BLaER1 treated with 17β-estradiol and CSF1 and Interleukin-3, amounts not matched to agents 10 nM and 100 nM (cell line): ENCODE measurements around the gene GPD1.

Experiments used
- H3K27ac ChIP-seq, 11 experiments: shearing (Covaris generic); formaldehyde crosslinking; 2 replicates each; pipeline ENCODE4 v1.8.1; 2022
- H3K27me3 ChIP-seq, 11 experiments: shearing (Covaris generic); formaldehyde crosslinking; 2 replicates each; pipeline ENCODE4 v1.8.1; 2022
- H3K36me3 ChIP-seq, 11 experiments: shearing (Covaris generic); formaldehyde crosslinking; 2 replicates each; pipeline ENCODE4 v1.8.1; 2022
- H3K4me1 ChIP-seq, 10 experiments: shearing (Covaris generic); formaldehyde crosslinking; 2 replicates each; pipeline ENCODE4 v1.8.1; 2022
- H3K4me2 ChIP-seq, 11 experiments: shearing (Covaris generic); formaldehyde crosslinking; 2 replicates each; pipeline ENCODE4 v1.8.1; 2022
- H3K4me3 ChIP-seq, 10 experiments: shearing (Covaris generic); formaldehyde crosslinking; 2 replicates each; pipeline ENCODE4 v1.8.1; 2022
- H3K9ac ChIP-seq, 11 experiments: shearing (Covaris generic); formaldehyde crosslinking; 2 replicates each; pipeline ENCODE4 v1.8.1; 2022
- H3K9me3 ChIP-seq, 11 experiments: shearing (Covaris generic); formaldehyde crosslinking; replicated peaks in 1 of 11; 2 replicates each; pipeline ENCODE4 v1.8.1; 2022
- H4K20me1 ChIP-seq, 11 experiments: shearing (Covaris generic); formaldehyde crosslinking; 2 replicates each; pipeline ENCODE4 v1.8.1; 2022
- Cebpa-rat ChIP-seq, 11 experiments: shearing (Covaris generic); IDR thresholded peaks; 2 replicates each; pipeline ENCODE4 v1.8.1; 2022

The GPD1 gene

GRCh38 chr12:50160643-50161042, 56.8 kb downstream of the GPD1 start:
- Histone ChIP-seq H3K27ac (no peak overlapping the region; a peak in 1 of 22 replicates), H3K36me3 (peaks cover 21 to 57% (median 30%) of the 10 kb centered on the region in 11 experiments), H3K4me1 (peaks cover 4 to 48% (median 11%) of the 10 kb centered on the region in 10 experiments), H3K9me3 (peaks cover 0 to 14% (median 10%) of the 10 kb centered on the region in 11 experiments; a peak in 17 of 22 replicates), H3K9ac (no peak overlapping the region), H3K27me3 (no peaks in the 10 kb centered on the region), H4K20me1 (peaks cover 0 to 93% (median 65%) of the 10 kb centered on the region in 11 experiments; a peak in 18 of 22 replicates), H3K4me2 (no peak overlapping the region), H3K4me3 (no peak overlapping the region)
- no peak for TF ChIP-seq Cebpa-rat (IDR thresholded peaks at IDR 0.05)
